HG02938 (cell line): ENCODE measurements around the gene SLC29A1.
"Not testable (repeated sequence)": the region's sequence is repeated elsewhere in the genome, so short reads cannot be mapped to it uniquely, and the experiment has no call there.

Experiments
- ATAC-seq: cut with Tn5 transposase; IDR thresholded peaks from one replicate; pipeline ENCODE4 v1.9.1; 2021; ENCODE audit warnings: mild to moderate bottlenecking, moderate library complexity; ENCODE audit not compliant: unreplicated experiment

SLC29A1 gene

DNA sequence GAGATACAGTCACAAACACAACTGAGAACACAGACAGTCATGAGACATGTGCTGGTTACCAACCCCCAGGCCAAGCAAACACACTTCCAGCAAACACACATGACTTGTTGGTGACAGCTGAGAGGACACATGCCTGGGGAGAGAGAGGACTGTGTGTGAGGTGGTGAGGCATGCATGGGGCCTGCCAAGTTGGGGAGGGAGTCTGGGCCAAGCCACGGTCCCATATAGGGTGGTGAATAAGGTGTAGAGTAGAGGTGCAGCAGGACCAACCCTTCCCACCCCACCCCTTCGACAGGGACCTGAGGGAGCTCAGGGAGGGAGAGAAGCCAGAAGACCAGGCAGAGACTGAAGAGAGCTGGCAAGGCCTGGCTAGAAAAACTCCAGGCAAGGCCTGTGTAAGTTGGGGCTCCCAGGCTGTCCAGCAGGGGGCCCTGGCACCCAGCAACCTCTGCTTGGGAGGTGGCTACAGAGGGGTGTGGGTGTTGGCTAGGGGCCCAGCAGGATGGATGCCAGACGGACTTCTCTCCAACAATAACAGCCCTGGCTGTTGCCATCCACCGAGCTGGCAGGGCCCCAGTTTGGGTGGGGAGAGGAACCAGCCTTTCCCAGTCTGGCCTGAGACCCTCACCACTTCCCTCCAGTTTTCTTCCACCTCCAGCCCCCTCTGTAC lies 2.0 kb upstream of the SLC29A1 start:
- ATAC-seq: no peak

GRCh38 chr6:44221961-44222335 lies 1.4 kb upstream of the SLC29A1 start:
- no peak for ATAC-seq

DNA sequence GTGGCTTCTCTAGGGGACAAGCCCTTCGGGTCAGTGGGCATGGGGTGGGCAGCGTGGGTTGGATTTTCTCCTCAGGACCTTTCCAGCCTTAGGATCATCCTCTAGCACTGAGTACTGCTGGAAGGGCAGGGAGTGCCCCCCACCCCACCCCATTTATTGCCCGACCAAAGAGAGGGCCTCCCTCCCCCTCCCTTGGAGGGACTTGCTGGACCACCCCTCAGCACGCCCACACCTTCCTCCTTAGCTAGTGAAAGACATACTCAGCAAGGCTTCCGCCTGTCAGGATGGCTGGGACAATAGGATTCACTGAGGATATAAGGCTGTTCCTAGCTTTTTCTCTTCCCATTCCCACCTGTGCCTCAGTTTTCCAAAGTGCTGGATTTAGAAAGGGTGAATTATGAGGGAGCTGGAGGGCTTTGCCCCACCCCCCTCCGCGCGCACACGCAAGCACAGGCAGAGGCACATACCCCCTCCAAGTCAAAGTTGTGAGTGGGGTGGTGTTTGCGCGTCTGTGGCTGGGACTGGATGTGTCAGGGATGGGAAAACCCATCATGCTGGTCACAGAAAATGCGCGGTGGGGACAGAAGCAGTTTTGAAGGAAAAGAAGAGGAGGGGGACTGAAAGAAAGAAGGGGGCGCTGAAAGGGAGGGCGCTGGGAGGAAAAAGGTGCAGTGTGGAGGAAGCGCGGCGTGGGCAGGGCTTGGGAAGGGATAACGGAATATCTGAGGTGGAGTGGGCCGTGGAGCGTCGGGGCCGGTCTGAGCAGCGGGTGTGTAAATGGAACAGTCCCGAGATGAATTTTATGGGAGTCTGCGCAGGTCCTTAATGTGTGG lies 693 bp upstream of the SLC29A1 start:
- peak; percentile 3 for ATAC-seq

DNA sequence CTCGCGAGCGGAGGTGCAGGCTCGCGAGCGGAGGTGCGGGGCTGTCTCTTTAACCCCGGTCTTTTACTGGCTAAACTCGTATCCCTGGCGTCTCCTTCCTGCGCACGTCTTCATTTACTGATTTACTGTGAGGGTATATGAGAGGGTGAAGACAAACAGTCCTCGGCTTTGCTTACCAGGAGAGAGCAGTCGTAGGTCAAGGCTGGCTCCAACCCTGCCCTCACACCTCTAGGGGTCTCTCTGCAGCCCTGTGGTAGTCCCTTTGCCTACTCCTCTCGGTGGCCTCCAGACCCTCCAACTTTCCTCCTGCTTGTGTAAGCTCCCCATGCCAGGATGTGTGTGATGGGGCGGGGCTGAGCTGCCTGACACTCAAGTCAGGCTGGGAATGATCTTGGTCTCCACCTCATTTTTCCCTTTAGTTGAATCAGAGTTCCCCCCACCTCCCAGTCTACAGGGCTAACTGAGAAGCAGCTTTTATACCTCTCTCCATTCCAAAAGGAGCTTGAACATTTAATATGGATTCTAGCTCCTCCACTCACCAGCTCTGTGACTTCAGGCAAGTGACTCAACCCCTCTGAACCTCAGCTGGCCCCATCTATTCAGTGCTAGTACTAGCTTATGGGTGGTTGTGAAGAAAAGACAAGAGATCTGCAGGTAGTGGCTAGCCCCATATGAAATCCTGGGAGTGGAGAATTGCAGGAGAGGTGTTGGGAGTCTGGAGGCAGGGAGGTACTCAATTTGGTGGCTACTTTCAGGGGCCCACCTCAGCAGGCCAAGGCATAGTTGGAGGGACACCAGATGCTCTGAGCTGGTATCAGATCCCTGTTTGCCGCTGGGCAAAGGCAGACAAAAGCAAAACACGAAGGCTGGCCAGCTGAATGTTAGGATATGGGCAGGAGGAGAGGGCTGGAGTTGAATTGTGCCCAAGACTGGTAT lies 902 bp downstream of the SLC29A1 start:
- peak; percentile 10 for ATAC-seq

DNA sequence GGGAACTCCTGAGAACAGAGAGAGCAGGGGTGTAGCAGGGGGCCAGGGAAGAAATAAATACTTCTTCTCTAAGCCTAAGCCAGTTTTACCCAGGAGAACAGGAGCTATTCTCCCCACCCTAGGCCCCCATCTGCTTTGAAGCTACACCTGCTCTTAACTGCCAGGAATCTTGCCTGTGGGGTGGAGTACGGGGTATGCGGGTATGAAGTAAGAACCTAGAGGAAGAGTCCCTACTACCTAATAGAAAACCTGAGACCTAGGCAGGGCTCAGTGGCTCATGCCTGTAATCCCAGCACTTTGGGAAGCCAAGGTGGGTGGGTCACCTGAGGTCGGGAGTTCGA lies 1.5 kb downstream of the SLC29A1 start:
- no peak for ATAC-seq

GRCh38 chr6:44225579-44226325 lies 2.4 kb downstream of the SLC29A1 start:
- ATAC-seq: no peak

DNA sequence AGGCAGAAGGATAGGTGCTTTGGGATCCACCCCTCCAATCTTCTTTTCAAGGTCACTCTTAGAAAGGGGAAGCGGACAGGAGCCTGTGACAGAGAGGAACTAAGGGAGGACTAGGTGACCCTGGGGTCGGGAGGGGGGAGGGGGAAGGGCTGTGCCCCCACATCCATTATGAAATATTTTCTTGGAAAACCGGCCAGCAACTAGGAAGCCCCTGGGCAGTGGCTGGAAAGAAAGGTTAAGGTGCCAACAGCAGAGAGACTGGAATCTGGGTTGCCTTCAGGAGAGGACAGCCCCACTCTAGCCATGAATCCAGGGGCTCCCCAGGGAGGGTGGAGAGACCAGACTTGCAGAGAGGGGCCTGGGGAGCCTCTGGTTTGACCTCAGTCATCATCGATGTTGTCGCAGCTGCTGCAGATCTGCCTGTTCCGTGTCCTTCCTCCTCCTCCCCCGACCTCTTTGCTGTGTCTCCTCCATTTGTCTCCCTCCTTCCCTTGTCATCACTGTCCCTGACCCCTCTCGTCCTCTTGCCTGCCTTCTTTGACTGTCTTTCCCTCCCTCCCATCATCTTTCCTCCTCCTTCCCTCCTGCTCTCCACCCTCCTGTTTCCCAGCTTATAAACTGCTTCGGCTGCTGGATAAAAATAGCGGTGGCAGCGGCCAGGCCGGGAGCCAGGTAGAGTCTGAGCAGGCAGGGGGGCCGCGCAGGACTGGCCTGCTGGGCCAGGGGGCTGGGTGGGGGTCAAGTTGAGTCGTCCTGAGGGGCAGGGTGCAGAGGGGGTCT lies 3.2 kb downstream of the SLC29A1 start:
- no peak for ATAC-seq

DNA sequence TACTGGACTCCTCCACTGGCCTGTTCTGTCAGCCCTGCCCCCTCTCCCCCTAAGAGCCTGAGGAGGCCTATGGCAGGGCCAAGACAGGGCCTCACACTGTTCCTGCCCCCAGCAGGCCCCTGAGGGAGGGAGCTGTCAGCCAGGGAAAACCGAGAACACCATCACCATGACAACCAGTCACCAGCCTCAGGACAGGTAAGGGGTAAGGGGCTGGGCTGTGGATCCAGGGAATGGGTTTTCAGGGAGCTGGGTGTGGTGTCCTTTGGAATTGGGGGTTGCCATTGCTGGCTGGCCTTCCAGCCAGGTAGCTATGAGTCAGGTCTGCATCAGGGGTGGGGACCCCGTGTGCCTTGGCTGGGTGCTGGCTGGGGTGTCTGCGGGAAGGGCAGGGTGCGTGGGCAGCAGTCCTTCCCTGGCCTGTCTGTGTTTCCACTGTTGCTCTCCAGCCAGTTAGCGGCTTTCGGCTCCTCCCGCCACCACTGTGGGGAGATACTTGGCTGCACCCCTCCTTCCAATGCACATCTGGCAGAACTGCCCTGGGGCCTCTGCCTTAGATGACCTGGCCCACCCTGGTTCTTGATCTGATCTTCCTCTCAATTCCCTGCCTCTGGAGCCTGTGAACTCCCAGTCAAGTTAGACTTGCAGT lies 3.9 kb downstream of the SLC29A1 start:
- no peak for ATAC-seq

DNA sequence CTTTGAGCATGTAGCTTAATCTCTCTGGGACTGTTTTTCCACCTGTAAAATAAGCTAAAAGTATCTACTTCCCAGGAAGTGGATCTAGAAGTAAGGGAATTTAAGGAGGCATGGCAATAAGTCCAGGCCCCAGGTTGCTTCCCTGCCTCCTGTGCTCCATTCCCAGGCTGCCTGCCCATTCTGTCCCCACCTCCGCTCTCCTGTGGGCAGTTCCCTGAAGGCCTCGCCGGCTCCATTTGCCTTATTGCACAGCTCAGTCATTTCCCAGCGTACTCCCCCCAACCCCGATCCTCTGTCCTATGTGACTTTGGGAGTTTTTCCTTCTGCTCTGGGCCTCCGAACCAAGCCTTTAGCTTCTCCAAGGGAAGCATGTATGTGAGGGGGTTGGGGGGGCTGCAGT lies 4.6 kb downstream of the SLC29A1 start:
- ATAC-seq: no peak

DNA sequence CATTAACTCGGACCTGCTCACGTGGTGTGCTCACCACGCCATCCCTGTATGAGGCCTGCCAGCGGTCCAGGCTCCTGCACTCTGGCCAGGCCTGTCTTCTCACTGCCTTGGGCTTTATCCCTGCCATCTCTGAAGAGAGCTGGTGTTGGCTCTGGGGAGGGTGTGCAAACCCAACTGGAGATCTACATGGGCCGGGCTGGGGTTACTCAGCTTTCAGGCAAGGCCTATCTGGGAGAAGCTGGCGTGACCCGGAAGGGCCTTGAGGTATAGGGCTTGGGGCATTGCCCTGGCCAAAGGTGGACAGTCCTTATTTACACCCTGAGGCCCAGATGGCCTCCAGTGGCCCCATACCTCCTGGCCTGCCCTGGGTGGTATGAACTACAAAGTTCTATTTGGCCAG lies 5.0 kb downstream of the SLC29A1 start:
- no peak for ATAC-seq

DNA sequence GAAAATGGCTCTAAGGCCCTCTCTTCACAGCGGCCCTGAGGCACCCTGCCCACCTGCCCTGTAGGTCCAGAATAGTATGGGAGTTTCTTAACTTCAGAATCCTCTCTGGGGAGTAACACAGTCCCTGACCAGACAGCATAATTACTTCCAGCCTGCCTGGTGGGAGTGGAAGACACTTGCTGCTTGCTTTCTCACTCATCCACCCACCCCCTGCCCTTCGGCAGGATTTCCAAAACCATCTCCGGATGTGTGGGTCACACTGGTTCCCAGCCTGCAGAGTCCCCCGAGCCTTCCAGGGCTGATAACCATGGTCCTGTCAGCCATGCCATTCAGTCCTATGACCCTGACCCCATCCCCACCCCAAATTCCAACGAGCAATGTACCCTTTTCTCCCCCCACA lies 5.4 kb downstream of the SLC29A1 start:
- no peak for ATAC-seq

DNA sequence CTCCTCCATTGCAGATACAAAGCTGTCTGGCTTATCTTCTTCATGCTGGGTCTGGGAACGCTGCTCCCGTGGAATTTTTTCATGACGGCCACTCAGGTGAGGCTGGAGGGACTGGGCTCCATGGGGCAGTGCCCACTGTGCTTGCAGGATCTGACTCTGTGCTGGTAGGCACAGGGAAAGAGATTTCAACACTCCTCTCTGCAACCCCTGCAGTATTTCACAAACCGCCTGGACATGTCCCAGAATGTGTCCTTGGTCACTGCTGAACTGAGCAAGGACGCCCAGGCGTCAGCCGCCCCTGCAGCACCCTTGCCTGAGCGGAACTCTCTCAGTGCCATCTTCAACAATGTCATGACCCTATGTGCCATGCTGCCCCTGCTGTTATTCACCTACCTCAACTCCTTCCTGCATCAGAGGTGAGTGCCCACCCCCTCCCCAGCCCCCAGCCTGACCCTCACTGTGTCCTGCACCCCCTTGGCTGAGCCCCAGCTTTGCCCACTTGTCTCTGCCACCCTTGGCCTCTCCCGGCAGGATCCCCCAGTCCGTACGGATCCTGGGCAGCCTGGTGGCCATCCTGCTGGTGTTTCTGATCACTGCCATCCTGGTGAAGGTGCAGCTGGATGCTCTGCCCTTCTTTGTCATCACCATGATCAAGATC lies 6.1 kb downstream of the SLC29A1 start:
- no peak for ATAC-seq

DNA sequence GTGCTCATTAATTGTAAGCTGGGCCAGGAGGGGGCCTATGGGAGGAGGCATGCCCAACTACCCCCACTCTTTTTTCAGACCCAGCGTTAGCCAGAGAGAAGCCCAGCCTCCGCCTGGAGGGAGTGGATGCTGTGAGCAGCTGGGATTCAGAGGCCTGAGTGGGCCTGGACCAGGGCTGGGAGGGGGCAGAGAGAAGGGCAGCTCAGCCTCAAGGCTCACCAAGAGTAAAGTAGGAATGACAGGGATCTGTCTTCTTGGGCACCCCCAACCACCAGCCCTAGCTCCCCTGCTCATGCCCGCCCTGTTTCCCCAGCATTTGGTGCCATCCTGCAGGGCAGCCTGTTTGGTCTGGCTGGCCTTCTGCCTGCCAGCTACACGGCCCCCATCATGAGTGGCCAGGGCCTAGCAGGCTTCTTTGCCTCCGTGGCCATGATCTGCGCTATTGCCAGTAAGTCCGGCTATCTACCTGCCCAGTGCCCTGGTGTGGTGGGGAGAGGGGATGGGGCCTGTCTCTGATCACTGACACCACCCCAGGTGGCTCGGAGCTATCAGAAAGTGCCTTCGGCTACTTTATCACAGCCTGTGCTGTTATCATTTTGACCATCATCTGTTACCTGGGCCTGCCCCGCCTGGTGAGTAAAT lies 6.8 kb downstream of the SLC29A1 start:
- no peak for ATAC-seq

- not testable (repeated sequence) for ATAC-seq
Measured at GRCh38 chr6:44231426-44231825, 8.0 kb downstream of the SLC29A1 start.

DNA sequence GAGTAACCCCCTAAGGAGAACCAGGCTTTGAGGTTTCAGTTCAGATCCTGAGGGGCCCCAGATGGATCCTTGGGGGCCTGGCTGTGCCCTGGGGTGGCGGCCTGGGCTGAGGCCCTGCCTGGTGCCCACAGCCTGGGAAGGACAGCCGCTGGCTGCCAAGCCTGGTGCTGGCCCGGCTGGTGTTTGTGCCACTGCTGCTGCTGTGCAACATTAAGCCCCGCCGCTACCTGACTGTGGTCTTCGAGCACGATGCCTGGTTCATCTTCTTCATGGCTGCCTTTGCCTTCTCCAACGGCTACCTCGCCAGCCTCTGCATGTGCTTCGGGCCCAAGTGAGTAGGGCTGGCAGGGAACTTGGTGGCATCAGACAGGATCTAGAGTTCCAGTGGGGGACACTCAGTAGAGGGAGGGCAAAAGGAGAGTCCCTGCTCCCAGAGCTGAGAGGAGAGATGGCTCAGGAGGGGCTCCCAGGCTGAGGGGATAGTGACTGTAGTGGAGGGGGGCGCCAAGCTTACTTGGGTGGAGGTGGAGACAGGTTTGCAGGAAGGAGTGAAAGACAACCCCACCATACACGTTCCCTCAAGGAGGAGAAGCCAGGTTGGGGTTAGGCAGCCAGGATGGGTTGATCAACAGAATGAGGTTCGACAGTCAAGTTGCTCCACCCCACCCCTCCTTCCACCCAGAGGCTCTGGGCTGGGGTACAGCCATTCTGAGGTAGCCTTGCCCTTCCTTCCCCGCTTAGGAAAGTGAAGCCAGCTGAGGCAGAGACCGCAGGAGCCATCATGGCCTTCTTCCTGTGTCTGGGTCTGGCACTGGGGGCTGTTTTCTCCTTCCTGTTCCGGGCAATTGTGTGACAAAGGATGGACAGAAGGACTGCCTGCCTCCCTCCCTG lies 9.5 kb downstream of the SLC29A1 start:
- ATAC-seq: no peak

GRCh38 chr6:44233567-44234100 lies 10.2 kb downstream of the SLC29A1 start:
- ATAC-seq: no peak
